ENCODE measurements around the gene PFKM.

The PFKM gene

DNA sequence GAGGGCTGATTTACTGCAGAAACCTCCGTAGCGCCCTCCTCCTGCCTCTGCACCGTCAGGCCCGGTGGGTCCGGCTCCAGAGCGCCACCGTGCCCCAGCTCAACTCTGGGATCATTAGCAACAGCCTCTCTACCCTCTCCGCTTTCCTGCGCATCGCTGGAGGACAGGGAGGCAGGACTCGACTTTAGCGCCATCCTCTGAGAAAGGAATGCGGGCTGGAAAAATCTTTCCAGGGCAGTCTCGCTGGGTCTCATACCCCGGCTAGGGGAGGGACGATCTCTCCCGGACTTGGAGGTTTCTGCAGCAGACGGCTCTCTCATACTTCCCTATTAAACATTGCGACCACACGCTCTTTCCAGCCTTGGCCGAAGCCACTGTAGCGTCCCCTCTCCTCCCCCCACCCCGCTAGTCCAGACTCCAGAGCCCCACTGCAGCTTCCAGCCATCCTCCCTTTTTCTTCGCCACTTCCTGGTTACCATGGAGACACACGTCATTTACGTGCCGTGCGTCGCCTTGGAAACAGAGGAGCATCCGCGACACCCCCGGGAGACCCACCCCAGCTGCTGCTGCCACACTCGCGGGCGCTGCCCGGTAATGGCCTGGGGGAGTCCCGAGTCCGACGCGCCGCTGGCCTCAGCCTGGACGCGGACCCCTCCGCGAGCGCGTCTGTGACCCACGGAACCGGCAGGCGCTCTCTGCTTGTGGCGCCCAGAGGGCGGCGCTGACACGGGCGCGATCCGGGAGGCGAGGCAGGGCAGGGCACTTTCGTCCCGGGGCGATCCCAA is 64.1 kb downstream of the PFKM start, which contains the start of gene CCDC184:
TSS of gene CCDC184 (plus strand) at position 554 of the 785 bp plus-strand sequence. CDS start 479 bp downstream, outside the sequence.
- peak within 1 kb of the TSS; percentile 52 for H3K27ac ChIP-seq
- TF ChIP-seq CTCF (conservative IDR thresholded peaks at IDR 0.05) = peak; percentile 67

GRCh38 chr12:48183876-48184548 is 64.8 kb downstream of the PFKM start:
- peak; percentile 27; the same call in 1 of the 2 replicates for TF ChIP-seq CTCF (conservative IDR thresholded peaks at IDR 0.05)
- H3K27ac ChIP-seq = peak overlapping the region; percentile 52; the same call in 1 of the 2 replicates

DNA sequence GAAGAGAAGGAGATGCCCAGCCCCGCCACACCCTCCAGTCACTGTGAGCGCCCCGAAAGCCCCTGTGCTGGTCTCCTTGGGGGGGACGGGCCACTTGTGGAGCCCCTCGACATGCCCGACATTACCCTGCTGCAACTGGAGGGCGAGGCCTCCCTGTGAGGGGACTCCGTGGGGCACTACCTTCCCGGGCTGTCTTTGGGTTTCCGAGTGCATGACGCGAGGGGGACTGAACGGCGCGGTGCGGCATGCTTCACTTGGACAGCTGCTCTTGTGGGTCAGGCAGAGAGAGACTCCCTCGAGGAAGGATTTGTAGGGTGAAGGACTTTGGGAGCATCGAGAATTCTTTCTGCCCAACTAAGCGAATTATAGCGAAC is 65.4 kb downstream of the PFKM start:
- no peak for TF ChIP-seq CTCF (conservative IDR thresholded peaks at IDR 0.05)
- H3K27ac ChIP-seq = no peak overlapping the region

- no peak overlapping the region for H3K27ac ChIP-seq
- no peak for TF ChIP-seq CTCF (conservative IDR thresholded peaks at IDR 0.05)
Observed at GRCh38 chr12:48185181-48185919, 66.2 kb downstream of the PFKM start.

DNA sequence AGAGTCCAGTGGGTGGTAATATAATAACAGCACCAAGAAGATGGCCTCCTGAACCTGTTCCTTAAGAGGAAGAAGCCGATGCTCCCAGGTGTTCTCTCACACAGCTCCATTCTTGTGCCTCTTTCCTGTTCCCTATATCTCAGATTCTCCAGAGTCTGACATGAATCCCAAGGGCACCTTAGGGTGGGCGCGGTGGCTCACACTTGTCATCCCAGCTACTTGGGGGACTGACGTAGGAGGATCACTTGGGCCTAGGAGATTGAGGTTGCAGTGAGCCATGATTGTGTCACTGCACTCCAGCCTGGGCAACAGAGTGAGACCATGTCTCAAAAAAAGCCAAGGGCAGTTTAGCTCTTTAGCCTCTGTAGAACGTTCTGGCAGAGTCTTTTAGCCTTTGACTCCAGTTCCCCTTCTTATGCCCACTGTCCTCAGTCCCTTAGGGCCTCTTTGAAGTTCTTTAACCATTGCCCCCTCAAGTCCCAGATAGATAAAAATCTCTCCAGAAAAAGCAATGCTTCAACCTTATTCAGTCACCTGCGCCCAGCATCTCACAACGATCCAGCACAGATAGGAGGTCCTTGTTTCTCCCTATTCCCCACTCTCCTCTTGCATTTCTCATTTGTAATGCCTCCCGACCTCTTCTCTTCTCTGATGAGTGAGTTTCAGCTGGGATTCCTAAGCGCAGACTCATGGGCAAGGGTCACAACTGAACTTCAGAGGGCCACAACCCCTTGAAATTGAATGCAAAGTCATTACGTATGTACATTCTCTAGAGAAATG is 68.9 kb downstream of the PFKM start:
- no peak for TF ChIP-seq CTCF (conservative IDR thresholded peaks at IDR 0.05)
- no peak overlapping the region for H3K27ac ChIP-seq

- no peak overlapping the region for H3K27ac ChIP-seq
- peak; percentile 92 for TF ChIP-seq CTCF (conservative IDR thresholded peaks at IDR 0.05)
Observed at GRCh38 chr12:48189331-48190125, 70.4 kb downstream of the PFKM start.
